Fibroblast of skin of right quadriceps (primary cell): ENCODE results near the gene PALD1.
"Not testable (repeated sequence)": the region's sequence is repeated elsewhere in the genome, so short reads cannot be mapped to it uniquely, and the experiment has no call there.

Experiments used
- DNase-seq: peaks from one replicate; pipeline ENCODE4 v3.0.0-alpha.2; 2013

PALD1 gene

GRCh38 chr10:70482982-70483760, 4.6 kb downstream of the PALD1 start:
- no peak for DNase-seq

- not testable (repeated sequence) for DNase-seq
Observed at GRCh38 chr10:70483872-70484271, 5.3 kb downstream of the PALD1 start.

- DNase-seq, result no peak
Observed at GRCh38 chr10:70487824-70488223, 9.3 kb downstream of the PALD1 start.

- no peak for DNase-seq
Observed at GRCh38 chr10:70490142-70490541, 11.6 kb downstream of the PALD1 start.

- no peak for DNase-seq
Observed at GRCh38 chr10:70491614-70492013, 13.0 kb downstream of the PALD1 start.

GRCh38 chr10:70492786-70493659, 14.5 kb downstream of the PALD1 start:
- DNase-seq, result peak; percentile 15

- DNase-seq, result no peak
Observed at GRCh38 chr10:70493660-70494234, 15.2 kb downstream of the PALD1 start.

- DNase-seq, result no peak
Observed at GRCh38 chr10:70494536-70494935, 16.0 kb downstream of the PALD1 start.

- no peak for DNase-seq
Observed at GRCh38 chr10:70494966-70495365, 16.4 kb downstream of the PALD1 start.

- no peak for DNase-seq
Observed at GRCh38 chr10:70495691-70496261, 17.2 kb downstream of the PALD1 start.

- DNase-seq, result no peak
Observed at GRCh38 chr10:70496341-70497119, 18.0 kb downstream of the PALD1 start.

- DNase-seq, result no peak
Observed at GRCh38 chr10:70497120-70497545, 18.6 kb downstream of the PALD1 start.

GRCh38 chr10:70498970-70499835, 20.6 kb downstream of the PALD1 start:
- no peak for DNase-seq

- DNase-seq, result no peak
Observed at GRCh38 chr10:70499836-70500167, 21.2 kb downstream of the PALD1 start.

GRCh38 chr10:70500368-70500767, 21.8 kb downstream of the PALD1 start:
- DNase-seq, result no peak

- DNase-seq, result no peak
Observed at GRCh38 chr10:70500812-70501301, 22.3 kb downstream of the PALD1 start.

- DNase-seq, result no peak
Observed at GRCh38 chr10:70502406-70502805, 23.8 kb downstream of the PALD1 start.

- no peak for DNase-seq
Observed at GRCh38 chr10:70503776-70504175, 25.2 kb downstream of the PALD1 start.

GRCh38 chr10:70504521-70505358, 26.2 kb downstream of the PALD1 start:
- no peak for DNase-seq

- no peak for DNase-seq
Observed at GRCh38 chr10:70505908-70506307, 27.3 kb downstream of the PALD1 start.
